IMR-90 (cell line): ENCODE data around the gene EGLN3. TPM values are rescaled to one million over a fixed set of nuclear protein-coding genes. Genes with fewer than 3 reads are reported as not detected.

Experiments
- ATAC-seq: fragments of 200-7000 bp; cut with Tn5 transposase; 2 replicates; pipeline ENCODE4 v1.9.1; 2020; ENCODE audit warnings: low read depth, mild to moderate bottlenecking, moderate library complexity
- BruUV-seq: library from RNA; stranded (reverse); fragments of 400-500 nt; replicated peaks from 2 replicates; lab custom pipeline; 2021; lab: Mats Ljungman, UMichigan
- CTCF ChIA-PET: fragments of 300-600 bp; formaldehyde crosslinking; extraction: SDS; loops from one replicate; lab custom pipeline; 2021; ENCODE audit warnings: antibody characterized with exemption; lab: Yijun Ruan, JAX
- POLR2A ChIA-PET: fragments of 300-600 bp; sonication (Branson Sonifier 250); formaldehyde crosslinking; loops from one replicate; lab custom pipeline; 2022; ENCODE audit warnings: antibody characterized with exemption; ENCODE audit not compliant: unreplicated experiment; lab: Charles Lee
- DNase-seq: peaks from one replicate; pipeline ENCODE4 v3.0.0; 2013
- H2AFZ ChIP-seq: replicated peaks from 2 replicates; pipeline ENCODE3; 2013; ENCODE audit warnings: low read length, mild to moderate bottlenecking; ENCODE audit not compliant: poor library complexity
- H2AK5ac ChIP-seq: 2 replicates; pipeline ENCODE4 v1.6.1; 2013; ENCODE audit warnings: low read depth, low read length, inconsistent platforms
- H2AK9ac ChIP-seq: replicated peaks from 2 replicates; pipeline ENCODE3; 2013; ENCODE audit warnings: mild to moderate bottlenecking, low read depth, low read length, moderate library complexity; ENCODE audit not compliant: poor library complexity
- H2BK120ac ChIP-seq: 2 replicates; pipeline ENCODE4 v1.6.1; 2013; ENCODE audit warnings: low read depth, low read length, inconsistent platforms
- H2BK15ac ChIP-seq: 3 replicates; pipeline ENCODE4 v1.6.1; 2013; ENCODE audit warnings: low read depth, low read length, inconsistent platforms
- H2BK20ac ChIP-seq: 2 replicates; pipeline ENCODE4 v1.6.1; 2013; ENCODE audit warnings: low read depth, mild to moderate bottlenecking, inconsistent platforms, low read length, moderate library complexity
- H2BK5ac ChIP-seq: 2 replicates; pipeline ENCODE4 v1.6.1; 2013; ENCODE audit warnings: mild to moderate bottlenecking, low read depth, low read length, inconsistent platforms; ENCODE audit not compliant: poor library complexity, severe bottlenecking
- H3K14ac ChIP-seq: replicated peaks from 2 replicates; pipeline ENCODE4 v1.6.1; 2013; ENCODE audit warnings: low read depth, low read length, inconsistent platforms
- H3K18ac ChIP-seq: 2 replicates; pipeline ENCODE4 v1.6.1; 2013; ENCODE audit warnings: low read depth, low read length, control low read depth
- H3K23ac ChIP-seq: 2 replicates; pipeline ENCODE4 v1.6.1; 2013; ENCODE audit warnings: low read depth, low read length, inconsistent platforms
- H3K27ac ChIP-seq: 2 replicates; pipeline ENCODE4 v1.5.1; 2013; ENCODE audit warnings: mild to moderate bottlenecking, control low read depth, low read length; ENCODE audit not compliant: insufficient read depth
- H3K27me3 ChIP-seq: 2 replicates; pipeline ENCODE4 v1.6.1; 2013; ENCODE audit warnings: low read length; ENCODE audit not compliant: control insufficient read depth, insufficient read depth
- H3K36me3 ChIP-seq: 2 replicates; pipeline ENCODE4 v1.6.1; 2013; ENCODE audit warnings: low read length, mixed read lengths; ENCODE audit not compliant: control insufficient read depth, insufficient read depth
- H3K4ac ChIP-seq: 2 replicates; pipeline ENCODE4 v1.6.1; 2013; ENCODE audit warnings: low read depth, low read length, inconsistent platforms
- H3K4me1 ChIP-seq: 2 replicates; pipeline ENCODE4 v1.6.1; 2013; ENCODE audit warnings: low read length, mixed read lengths; ENCODE audit not compliant: control insufficient read depth, insufficient read depth
- H3K4me2 ChIP-seq: 2 replicates; pipeline ENCODE4 v1.6.1; 2013; ENCODE audit warnings: low read depth, mild to moderate bottlenecking, control low read depth, low read length, moderate library complexity
- H3K4me3 ChIP-seq: 2 replicates; pipeline ENCODE4 v1.5.1; 2013; ENCODE audit warnings: low read depth, mild to moderate bottlenecking, control low read depth, low read length, moderate library complexity; ENCODE audit not compliant: insufficient read depth
- H3K56ac ChIP-seq: 2 replicates; pipeline ENCODE4 v1.6.1; 2013; ENCODE audit warnings: low read length, inconsistent platforms; ENCODE audit not compliant: insufficient read depth; ENCODE audit errors: extremely low read depth
- H3K79me1 ChIP-seq, 2 experiments: 2 replicates each; pipeline ENCODE4 v1.6.1; 2013; ENCODE audit warnings: low read length in 2 of 2, inconsistent platforms in 1 of 2, low read depth in 1 of 2
- H3K9ac ChIP-seq: 2 replicates; pipeline ENCODE4 v1.6.1; 2013; ENCODE audit warnings: low read depth, low read length, control low read depth
- H3K9me1 ChIP-seq: 2 replicates; pipeline ENCODE4 v1.6.1; 2013; ENCODE audit warnings: low read length, inconsistent platforms; ENCODE audit not compliant: insufficient read depth
- H3K9me3 ChIP-seq: 2 replicates; pipeline ENCODE4 v1.6.1; 2013; ENCODE audit warnings: low read length; ENCODE audit not compliant: control insufficient read depth, insufficient read depth
- H4K20me1 ChIP-seq: 2 replicates; pipeline ENCODE4 v1.6.1; 2013; ENCODE audit warnings: low read length, inconsistent platforms; ENCODE audit not compliant: insufficient read depth
- H4K5ac ChIP-seq: 2 replicates; pipeline ENCODE4 v1.6.1; 2013; ENCODE audit warnings: mild to moderate bottlenecking, low read depth, low read length, control low read depth
- H4K8ac ChIP-seq, 2 experiments: 2 replicates each; pipeline ENCODE4 v1.6.1; 2013; ENCODE audit warnings: low read depth in 2 of 2, low read length in 2 of 2, control low read depth in 1 of 2, inconsistent platforms in 1 of 2
- H4K91ac ChIP-seq: 2 replicates; pipeline ENCODE4 v1.6.1; 2013; ENCODE audit warnings: low read depth, low read length, inconsistent platforms; ENCODE audit not compliant: insufficient read depth
- BHLHE40 ChIP-seq: fragments of 150-350 bp; IDR thresholded peaks from 2 replicates; pipeline ENCODE4 v1.6.1; 2016; ENCODE audit warnings: mild to moderate bottlenecking, low read depth, low read length
- CHD1 ChIP-seq: IDR thresholded peaks from 2 replicates; pipeline ENCODE4 v1.6.1; 2012; ENCODE audit warnings: low read depth, low read length, improper control_type of control experiment
- MAFK ChIP-seq: IDR thresholded peaks from 2 replicates; pipeline ENCODE4 v1.6.1; 2012; ENCODE audit warnings: low read depth, low read length, improper control_type of control experiment
- RAD21 ChIP-seq: IDR thresholded peaks from 2 replicates; pipeline ENCODE4 v1.6.1; 2012; ENCODE audit warnings: low read length, improper control_type of control experiment
- RFX5 ChIP-seq: IDR thresholded peaks from 2 replicates; pipeline ENCODE4 v1.8.0; 2012; ENCODE audit warnings: low read depth, mild to moderate bottlenecking, low read length, moderate library complexity
- SMC3 ChIP-seq: fragments of 150-350 bp; IDR thresholded peaks from 2 replicates; pipeline ENCODE4 v1.6.1; 2016; ENCODE audit warnings: low read depth, mild to moderate bottlenecking, antibody characterized with exemption, low read length, moderate library complexity
- WGBS, 2 experiments: methylation state at CpG; one replicate each; pipeline versions ENCODE4 v1.1.5 to v1.1.7; 2013; ENCODE audit warnings: missing lambda C conversion rate in 2 of 2; ENCODE audit not compliant: insufficient read length in 1 of 2; ENCODE audit errors: extremely low coverage in 2 of 2; 5-methylcytosine and 5-hydroxymethylcytosine counted together
- dilution Hi-C: fragments of 300-500 bp; cut with HindIII; formaldehyde crosslinking; loops from one replicate; pipeline ENCODE4 v1.14.3; 2018; ENCODE audit warnings: low sequenced_read_pairs; ENCODE audit not compliant: unreplicated experiment
- in situ Hi-C: fragments of 300-500 bp; cut with MboI; formaldehyde crosslinking; loops from 3 replicates; pipeline ENCODE4 v1.14.3; 2019; ENCODE audit warnings: low sequenced_read_pairs, inconsistent platforms, mixed read lengths
- intact Hi-C: fragments of 100-400 bp; cut with micrococcal nuclease; formaldehyde crosslinking; loops from 2 replicates; pipeline ENCODE4 v1.10.0; 2022
- polyA plus RNA-seq, 3 experiments: library from polyadenylated mRNA; depleted of rRNA; stranded (reverse); fragments of >200 nt; gene quantifications; 2 replicates each; pipeline ENCODE4 v1.2.3, GENCODE V29; 2012; ENCODE audit warnings: low replicate concordance in 1 of 3
- total RNA-seq: library from RNA; depleted of rRNA; stranded (reverse); fragments of >200 nt; gene quantifications from 2 replicates; pipeline ENCODE4 v1.2.3, GENCODE V29; 2012

EGLN3 gene
- total and polyA plus RNA-seq, 2 of the 4 experiments (the other 2 are of a cell fraction) = under 0.01 to 0.03 TPM

- Histone ChIP-seq H2AK5ac (no peak overlapping the region), H3K18ac (no peak overlapping the region), H2AK9ac (no peak overlapping the region), H3K4ac (no peak overlapping the region), H3K9me3 (no peaks in the 10 kb centered on the region), H3K14ac (no peak overlapping the region), H3K36me3 (no peaks in the 10 kb centered on the region), H3K4me2 (no peak overlapping the region), H3K23ac (no peak overlapping the region), H4K5ac (no peak overlapping the region), H4K91ac (no peak overlapping the region), H3K56ac (no peak overlapping the region), H3K9ac (no peak overlapping the region), H3K79me1 (no peaks in the 10 kb centered on the region), H2AFZ (no peak overlapping the region), H4K20me1 (no peaks in the 10 kb centered on the region), H3K4me1 (no peaks in the 10 kb centered on the region), H2BK20ac (no peak overlapping the region), H4K8ac (no peak overlapping the region), H2BK5ac (no peak overlapping the region), H2BK120ac (no peak overlapping the region), H3K27me3 (no peaks in the 10 kb centered on the region), H2BK15ac (no peak overlapping the region), H3K27ac (no peak overlapping the region), H3K4me3 (no peak overlapping the region), H3K9me1 (no peaks in the 10 kb centered on the region)
- no peak for ATAC-seq
- intact Hi-C loops = no loop called here
- ChIA-PET POLR2A (no interaction called here), CTCF (no interaction called here)
- no peak for TF ChIP-seq RFX5
- no peak for TF ChIP-seq RAD21
- no peak for TF ChIP-seq MAFK
- no peak for TF ChIP-seq SMC3
- no peak for TF ChIP-seq BHLHE40
- no peak for TF ChIP-seq CHD1
- WGBS, 2 experiments = 82% methylated on average over 5 of the region's 13 CpGs; no CpG with 5 or more reads in 1 of the 2 experiments
- in situ Hi-C loops = no loop called here
- DNase-seq = no peak
- no TSS peak for BruUV-seq
- dilution Hi-C loops = no loop called here
Observed at GRCh38 chr14:33908540-33909223, 42.2 kb downstream of the EGLN3 start.
